ENCODE data around the gene PRKCA. TPM values are rescaled to one million over a fixed set of nuclear protein-coding genes. Genes with fewer than 3 reads are reported as not detected.

PRKCA gene
- total and polyA plus RNA-seq, 2 of the 13 experiments (the other 11 are each of a cell fraction or from before 2014, with no cell fraction given): 18.5 to 21.5 TPM

- TF ChIP-seq CENPBD1 (CRISPR knock-in tag; IDR thresholded peaks at IDR 0.05; ENCODE audit: borderline replicate concordance, low read depth): no peak
Observed at GRCh38 chr17:66268247-66268927, 34.0 kb upstream of the PRKCA start (continued).

GRCh38 chr17:66270106-66270505, 32.3 kb upstream of the PRKCA start:
- no TSS peak for BruUV-seq (replicated peaks)
- in situ Hi-C loops (cut with HindIII; ENCODE audit: extremely low pct_ligation_motif_present, low pct_unique_long_range_greater_than_20kb): no loop called here
- TF ChIP-seq ZNF24 (IDR thresholded peaks at IDR 0.05) (0 out of 2 replicates have a peak, but pooled peaks have one; percentile 54), ERF (CRISPR knock-in tag; IDR thresholded peaks at IDR 0.05) (no peak), ZKSCAN1 (IDR thresholded peaks at IDR 0.05; ENCODE audit: low read length) (no peak), ZSCAN9 (CRISPR knock-in tag; IDR thresholded peaks at IDR 0.05; ENCODE audit: borderline replicate concordance) (peak; percentile 21; the same call in 1 of the 2 replicates), ZSCAN21 (CRISPR knock-in tag; IDR thresholded peaks at IDR 0.05; ENCODE audit: borderline replicate concordance) (peak; percentile 100), ZNF367 (CRISPR knock-in tag; IDR thresholded peaks at IDR 0.05; ENCODE audit: borderline replicate concordance) (no peak), CHD4 (IDR thresholded peaks at IDR 0.05; ENCODE audit: borderline replicate concordance, low read length) (peak; percentile 66; the same call in 1 of the 2 replicates), ZNF484 (CRISPR knock-in tag; IDR thresholded peaks at IDR 0.05; ENCODE audit: borderline replicate concordance, low read depth) (no peak), POLR2G (IDR thresholded peaks at IDR 0.05; ENCODE audit: low read depth, low read length) (no peak)

More at GRCh38 chr17:66270106-66270505, 32.3 kb upstream of the PRKCA start:
- Histone ChIP-seq H3K79me2 (ENCODE audit: insufficient read depth, low read length) (no peaks in the 10 kb centered on the region), H3K27ac (ENCODE audit: extremely low read length, insufficient read depth, low read length) (no peak overlapping the region), H3K36me3 (replicated peaks in 1 of 2; ENCODE audit: control insufficient read depth in 1 of 2, insufficient read depth in 2 of 2, low read length in 2 of 2) (no peaks in the 10 kb centered on the region), H3K4me1 (ENCODE audit: insufficient read depth, low read length) (peaks cover 26% of the 10 kb centered on the region), H3K9ac (ENCODE audit: insufficient read depth, low read depth, low read length) (no peak overlapping the region), H4K20me1 (ENCODE audit: insufficient read depth, low read length) (no peaks in the 10 kb centered on the region), H2AFZ (ENCODE audit: low read length) (no peak overlapping the region), H3K4me3 (replicated peaks in 1 of 3; ENCODE audit: insufficient read depth in 1 of 3, low read depth in 2 of 3, low read length in 3 of 3) (no peak overlapping the region), H3K9me3 (ENCODE audit: low read length) (no peaks in the 10 kb centered on the region), H3K27me3 (ENCODE audit: control insufficient read depth in 1 of 2, insufficient read depth in 2 of 2, low read length in 2 of 2) (no peaks in the 10 kb centered on the region), H3K4me2 (ENCODE audit: low read depth, low read length) (no peak overlapping the region)
- no peak for FAIRE-seq
- no peak for ATAC-seq
- WGBS (ENCODE audit: low lambda C conversion rate): 69% methylated on average over 2 of the region's 2 CpGs
- CTCF ChIA-PET (ENCODE audit: low intra/inter-chr PET ratio, low total read pairs): no interaction called here
- no peak for DNase-seq (ENCODE audit: low spot score)
- POLR2A ChIA-PET: no interaction called here
- intact Hi-C loops (cut with micrococcal nuclease; ENCODE audit: unreplicated experiment): no loop called here

All from HepG2 (cell line).